HepG2 (cell line): ENCODE data around the gene MAB21L4. TPM values are rescaled to one million over a fixed set of nuclear protein-coding genes. Genes with fewer than 3 reads are reported as not detected.

Experiments used
- ARNT ChIP-seq: fragments of 450-650 bp; IDR thresholded peaks from 2 replicates; pipeline ENCODE4 v1.6.1; 2017
- ETV6 ChIP-seq: sonication (generic); formaldehyde crosslinking; conservative IDR thresholded peaks from 2 replicates; pipeline ENCODE4 v1.4.0; 2020; ENCODE audit warnings: missing genetic modification reagents
- FOXC1 ChIP-seq: sonication (generic); formaldehyde crosslinking; IDR thresholded peaks from 2 replicates; pipeline ENCODE4 v1.8.0; 2022; ENCODE audit warnings: mild to moderate bottlenecking, missing genetic modification reagents, borderline replicate concordance
- MIXL1 ChIP-seq: IDR thresholded peaks from 2 replicates; pipeline ENCODE4 v1.6.1; 2016
- MLLT10 ChIP-seq: sonication (generic); formaldehyde crosslinking; IDR thresholded peaks from 2 replicates; pipeline ENCODE4 v1.4.0; 2020; ENCODE audit warnings: missing genetic modification reagents
- TEAD3 ChIP-seq: optimal IDR thresholded peaks from 2 replicates; pipeline ENCODE3; 2016; ENCODE audit warnings: borderline replicate concordance
- ZMYM2 ChIP-seq: sonication (generic); formaldehyde crosslinking; IDR thresholded peaks from 2 replicates; pipeline ENCODE4 v1.8.0; 2022; ENCODE audit warnings: mild to moderate bottlenecking, missing genetic modification reagents
- ZNF253 ChIP-seq: sonication (generic); formaldehyde crosslinking; IDR thresholded peaks from 2 replicates; pipeline ENCODE4 v1.8.0; 2022; ENCODE audit warnings: mild to moderate bottlenecking, missing genetic modification reagents, borderline replicate concordance
- ZNF546 ChIP-seq: sonication (generic); formaldehyde crosslinking; conservative IDR thresholded peaks from 2 replicates; pipeline ENCODE4 v1.8.1; 2023; ENCODE audit warnings: mild to moderate bottlenecking, missing genetic modification reagents
- ZNF589 ChIP-seq: sonication (generic); formaldehyde crosslinking; conservative IDR thresholded peaks from 2 replicates; pipeline ENCODE4 v1.8.0; 2022; ENCODE audit warnings: mild to moderate bottlenecking, moderate library complexity, missing genetic modification reagents
- polyA plus RNA-seq, 8 experiments: library from polyadenylated mRNA; depleted of rRNA in 3 of 8; stranded (reverse) in 7 of 8; unstranded in 1 of 8; fragments of >200 nt; fragmentation: Illumina TruSeq in 4 of 8; extraction: Trizol in 4 of 8; gene quantifications; 2 replicates each; pipeline versions ENCODE4 v1.2.1 to v1.2.3, GENCODE V29; 2011 to 2016; ENCODE audit warnings: low read depth in 4 of 8, missing spikeins in 1 of 8, mixed read lengths in 1 of 8; ENCODE audit not compliant: insufficient read depth in 1 of 8
- total RNA-seq, 5 experiments: library from RNA; depleted of rRNA; stranded (reverse); fragments of >200 nt; fragmentation: Illumina TruSeq; extraction: Trizol; gene quantifications; 2 replicates each; pipeline ENCODE4 v1.2.3, GENCODE V29; 2016; ENCODE audit warnings: low read depth in 1 of 5
- TF ChIP-seq, protein P1 (sequence below): sonication (generic); formaldehyde crosslinking; IDR thresholded peaks from 2 replicates; pipeline ENCODE4 v1.5.0; 2020; ENCODE audit warnings: missing genetic modification reagents, mild to moderate bottlenecking, borderline replicate concordance
- TF ChIP-seq, protein P2 (sequence below): sonication (generic); formaldehyde crosslinking; IDR thresholded peaks from 2 replicates; pipeline ENCODE4 v1.5.1; 2020; ENCODE audit warnings: mild to moderate bottlenecking, missing genetic modification reagents, borderline replicate concordance
- TF ChIP-seq, protein P3 (sequence below): sonication (generic); formaldehyde crosslinking; IDR thresholded peaks from 2 replicates; pipeline ENCODE4 v1.4.0; 2020; ENCODE audit warnings: missing genetic modification reagents, borderline replicate concordance
- TF ChIP-seq, protein P4 (sequence below): sonication (generic); formaldehyde crosslinking; IDR thresholded peaks from 2 replicates; pipeline ENCODE4 v1.8.0; 2022; ENCODE audit warnings: missing genetic modification reagents, mild to moderate bottlenecking, borderline replicate concordance
- TF ChIP-seq, protein P5 (sequence below): sonication (generic); formaldehyde crosslinking; IDR thresholded peaks from 2 replicates; pipeline ENCODE4 v1.5.0; 2020; ENCODE audit warnings: missing genetic modification reagents, mild to moderate bottlenecking, borderline replicate concordance
- TF ChIP-seq, protein P6 (sequence below): sonication (generic); formaldehyde crosslinking; IDR thresholded peaks from 2 replicates; pipeline ENCODE4 v1.8.1; 2023; ENCODE audit warnings: missing genetic modification reagents, inconsistent platforms, borderline replicate concordance

The MAB21L4 gene
- total and polyA plus RNA-seq, 2 of the 13 experiments (the other 11 are each of a cell fraction or from before 2014, with no cell fraction given): 3.0 to 14.0 TPM

DNA sequence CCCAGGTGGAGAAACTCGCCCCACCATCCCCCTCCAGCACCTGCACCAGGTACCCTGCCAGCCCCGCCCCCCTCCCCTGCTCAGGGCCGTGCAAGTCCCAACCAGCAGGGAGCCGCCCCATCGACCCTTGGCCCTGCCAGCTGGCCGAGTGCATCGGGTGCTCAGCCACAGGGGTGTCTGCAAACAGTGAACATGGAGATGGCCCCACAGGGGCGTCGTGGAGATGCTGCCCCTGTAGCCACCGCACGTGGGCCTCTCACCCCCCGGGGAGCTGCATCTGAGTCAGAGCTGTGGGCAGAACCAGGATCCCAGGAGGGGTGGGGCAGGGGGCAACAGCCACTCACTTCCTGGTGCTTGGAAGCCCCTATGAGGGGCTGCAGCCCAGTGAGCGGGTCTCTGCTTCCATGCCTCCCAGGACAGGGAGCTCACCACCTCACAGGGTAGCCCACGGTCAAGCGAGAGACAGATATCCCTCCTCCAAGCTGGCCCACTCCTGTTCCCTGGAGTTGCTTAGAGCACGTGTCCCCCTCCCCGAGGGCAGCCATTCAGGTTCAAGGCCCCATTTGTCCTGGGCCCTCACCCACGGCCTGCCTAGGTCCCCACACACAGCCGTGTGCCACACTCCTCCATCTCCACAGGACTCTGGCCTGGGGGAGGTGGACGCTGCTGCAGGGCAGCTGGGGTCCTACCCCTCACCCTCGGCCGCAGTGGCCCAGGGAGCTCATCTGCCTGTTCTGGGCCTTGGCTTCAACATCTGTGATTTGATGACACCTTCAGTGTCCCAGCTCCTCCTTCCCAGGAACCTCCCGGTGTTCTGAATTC, 1.1 kb upstream of the MAB21L4 start (continued):
- TF ChIP-seq ZNF546 (0 out of 2 replicates have a peak, but pooled peaks have one; percentile 31), ARNT (no peak), MIXL1 (CRISPR knock-in tag) (no peak), ZNF589 (CRISPR knock-in tag) (peak; percentile 90), TEAD3 (CRISPR knock-in tag) (no peak), ETV6 (CRISPR knock-in tag) (no peak), ZMYM2 (CRISPR knock-in tag) (no peak), ZNF253 (CRISPR knock-in tag) (no peak), MLLT10 (CRISPR knock-in tag) (no peak), FOXC1 (CRISPR knock-in tag) (no peak; the same call in 1 of the 2 replicates)
- TF ChIP-seq, protein P1, sequence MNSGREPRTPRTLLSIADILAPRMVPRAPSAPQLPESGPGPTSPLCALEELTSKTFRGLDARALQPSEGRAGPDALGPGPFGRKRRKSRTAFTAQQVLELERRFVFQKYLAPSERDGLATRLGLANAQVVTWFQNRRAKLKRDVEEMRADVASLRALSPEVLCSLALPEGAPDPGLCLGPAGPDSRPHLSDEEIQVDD (CRISPR knock-in tag): peak; percentile 71; the same call in 1 of the 2 replicates
- TF ChIP-seq, protein P2, sequence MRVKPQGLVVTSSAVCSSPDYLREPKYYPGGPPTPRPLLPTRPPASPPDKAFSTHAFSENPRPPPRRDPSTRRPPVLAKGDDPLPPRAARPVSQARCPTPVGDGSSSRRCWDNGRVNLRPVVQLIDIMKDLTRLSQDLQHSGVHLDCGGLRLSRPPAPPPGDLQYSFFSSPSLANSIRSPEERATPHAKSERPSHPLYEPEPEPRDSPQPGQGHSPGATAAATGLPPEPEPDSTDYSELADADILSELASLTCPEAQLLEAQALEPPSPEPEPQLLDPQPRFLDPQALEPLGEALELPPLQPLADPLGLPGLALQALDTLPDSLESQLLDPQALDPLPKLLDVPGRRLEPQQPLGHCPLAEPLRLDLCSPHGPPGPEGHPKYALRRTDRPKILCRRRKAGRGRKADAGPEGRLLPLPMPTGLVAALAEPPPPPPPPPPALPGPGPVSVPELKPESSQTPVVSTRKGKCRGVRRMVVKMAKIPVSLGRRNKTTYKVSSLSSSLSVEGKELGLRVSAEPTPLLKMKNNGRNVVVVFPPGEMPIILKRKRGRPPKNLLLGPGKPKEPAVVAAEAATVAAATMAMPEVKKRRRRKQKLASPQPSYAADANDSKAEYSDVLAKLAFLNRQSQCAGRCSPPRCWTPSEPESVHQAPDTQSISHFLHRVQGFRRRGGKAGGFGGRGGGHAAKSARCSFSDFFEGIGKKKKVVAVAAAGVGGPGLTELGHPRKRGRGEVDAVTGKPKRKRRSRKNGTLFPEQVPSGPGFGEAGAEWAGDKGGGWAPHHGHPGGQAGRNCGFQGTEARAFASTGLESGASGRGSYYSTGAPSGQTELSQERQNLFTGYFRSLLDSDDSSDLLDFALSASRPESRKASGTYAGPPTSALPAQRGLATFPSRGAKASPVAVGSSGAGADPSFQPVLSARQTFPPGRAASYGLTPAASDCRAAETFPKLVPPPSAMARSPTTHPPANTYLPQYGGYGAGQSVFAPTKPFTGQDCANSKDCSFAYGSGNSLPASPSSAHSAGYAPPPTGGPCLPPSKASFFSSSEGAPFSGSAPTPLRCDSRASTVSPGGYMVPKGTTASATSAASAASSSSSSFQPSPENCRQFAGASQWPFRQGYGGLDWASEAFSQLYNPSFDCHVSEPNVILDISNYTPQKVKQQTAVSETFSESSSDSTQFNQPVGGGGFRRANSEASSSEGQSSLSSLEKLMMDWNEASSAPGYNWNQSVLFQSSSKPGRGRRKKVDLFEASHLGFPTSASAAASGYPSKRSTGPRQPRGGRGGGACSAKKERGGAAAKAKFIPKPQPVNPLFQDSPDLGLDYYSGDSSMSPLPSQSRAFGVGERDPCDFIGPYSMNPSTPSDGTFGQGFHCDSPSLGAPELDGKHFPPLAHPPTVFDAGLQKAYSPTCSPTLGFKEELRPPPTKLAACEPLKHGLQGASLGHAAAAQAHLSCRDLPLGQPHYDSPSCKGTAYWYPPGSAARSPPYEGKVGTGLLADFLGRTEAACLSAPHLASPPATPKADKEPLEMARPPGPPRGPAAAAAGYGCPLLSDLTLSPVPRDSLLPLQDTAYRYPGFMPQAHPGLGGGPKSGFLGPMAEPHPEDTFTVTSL (CRISPR knock-in tag): no peak
- TF ChIP-seq, protein P3, sequence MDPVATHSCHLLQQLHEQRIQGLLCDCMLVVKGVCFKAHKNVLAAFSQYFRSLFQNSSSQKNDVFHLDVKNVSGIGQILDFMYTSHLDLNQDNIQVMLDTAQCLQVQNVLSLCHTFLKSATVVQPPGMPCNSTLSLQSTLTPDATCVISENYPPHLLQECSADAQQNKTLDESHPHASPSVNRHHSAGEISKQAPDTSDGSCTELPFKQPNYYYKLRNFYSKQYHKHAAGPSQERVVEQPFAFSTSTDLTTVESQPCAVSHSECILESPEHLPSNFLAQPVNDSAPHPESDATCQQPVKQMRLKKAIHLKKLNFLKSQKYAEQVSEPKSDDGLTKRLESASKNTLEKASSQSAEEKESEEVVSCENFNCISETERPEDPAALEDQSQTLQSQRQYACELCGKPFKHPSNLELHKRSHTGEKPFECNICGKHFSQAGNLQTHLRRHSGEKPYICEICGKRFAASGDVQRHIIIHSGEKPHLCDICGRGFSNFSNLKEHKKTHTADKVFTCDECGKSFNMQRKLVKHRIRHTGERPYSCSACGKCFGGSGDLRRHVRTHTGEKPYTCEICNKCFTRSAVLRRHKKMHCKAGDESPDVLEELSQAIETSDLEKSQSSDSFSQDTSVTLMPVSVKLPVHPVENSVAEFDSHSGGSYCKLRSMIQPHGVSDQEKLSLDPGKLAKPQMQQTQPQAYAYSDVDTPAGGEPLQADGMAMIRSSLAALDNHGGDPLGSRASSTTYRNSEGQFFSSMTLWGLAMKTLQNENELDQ (CRISPR knock-in tag): no peak
- TF ChIP-seq, protein P4, sequence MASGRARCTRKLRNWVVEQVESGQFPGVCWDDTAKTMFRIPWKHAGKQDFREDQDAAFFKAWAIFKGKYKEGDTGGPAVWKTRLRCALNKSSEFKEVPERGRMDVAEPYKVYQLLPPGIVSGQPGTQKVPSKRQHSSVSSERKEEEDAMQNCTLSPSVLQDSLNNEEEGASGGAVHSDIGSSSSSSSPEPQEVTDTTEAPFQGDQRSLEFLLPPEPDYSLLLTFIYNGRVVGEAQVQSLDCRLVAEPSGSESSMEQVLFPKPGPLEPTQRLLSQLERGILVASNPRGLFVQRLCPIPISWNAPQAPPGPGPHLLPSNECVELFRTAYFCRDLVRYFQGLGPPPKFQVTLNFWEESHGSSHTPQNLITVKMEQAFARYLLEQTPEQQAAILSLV: no peak
- TF ChIP-seq, protein P5, sequence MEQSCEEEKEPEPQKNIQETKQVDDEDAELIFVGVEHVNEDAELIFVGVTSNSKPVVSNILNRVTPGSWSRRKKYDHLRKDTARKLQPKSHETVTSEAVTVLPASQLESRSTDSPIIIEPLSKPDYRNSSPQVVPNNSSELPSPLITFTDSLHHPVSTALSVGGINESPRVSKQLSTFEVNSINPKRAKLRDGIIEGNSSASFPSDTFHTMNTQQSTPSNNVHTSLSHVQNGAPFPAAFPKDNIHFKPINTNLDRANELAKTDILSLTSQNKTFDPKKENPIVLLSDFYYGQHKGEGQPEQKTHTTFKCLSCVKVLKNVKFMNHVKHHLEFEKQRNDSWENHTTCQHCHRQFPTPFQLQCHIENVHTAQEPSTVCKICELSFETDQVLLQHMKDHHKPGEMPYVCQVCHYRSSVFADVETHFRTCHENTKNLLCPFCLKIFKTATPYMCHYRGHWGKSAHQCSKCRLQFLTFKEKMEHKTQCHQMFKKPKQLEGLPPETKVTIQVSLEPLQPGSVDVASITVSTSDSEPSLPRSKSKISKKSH (CRISPR knock-in tag): no peak
- TF ChIP-seq, protein P6, sequence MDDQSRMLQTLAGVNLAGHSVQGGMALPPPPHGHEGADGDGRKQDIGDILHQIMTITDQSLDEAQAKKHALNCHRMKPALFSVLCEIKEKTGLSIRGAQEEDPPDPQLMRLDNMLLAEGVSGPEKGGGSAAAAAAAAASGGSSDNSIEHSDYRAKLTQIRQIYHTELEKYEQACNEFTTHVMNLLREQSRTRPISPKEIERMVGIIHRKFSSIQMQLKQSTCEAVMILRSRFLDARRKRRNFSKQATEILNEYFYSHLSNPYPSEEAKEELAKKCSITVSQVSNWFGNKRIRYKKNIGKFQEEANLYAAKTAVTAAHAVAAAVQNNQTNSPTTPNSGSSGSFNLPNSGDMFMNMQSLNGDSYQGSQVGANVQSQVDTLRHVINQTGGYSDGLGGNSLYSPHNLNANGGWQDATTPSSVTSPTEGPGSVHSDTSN (CRISPR knock-in tag): no peak
